Measurements from ENCODE around the gene ITPR1. TPM values are rescaled to one million over a fixed set of nuclear protein-coding genes. Genes with fewer than 3 reads are reported as not detected.

ITPR1 gene
- total and polyA plus RNA-seq, 2 of the 4 experiments (the other 2 are of a cell fraction), result 1.8 to 5.7 TPM

GRCh38 chr3:4695846-4696245 lies 202.7 kb downstream of the ITPR1 start:
- Histone ChIP-seq H3K14ac (replicated peaks; ENCODE audit: low read depth, low read length) (no peak overlapping the region), H2AK9ac (replicated peaks; ENCODE audit: low read depth, low read length, poor library complexity) (no peak overlapping the region), H4K91ac (ENCODE audit: insufficient read depth, low read depth, low read length) (no peak overlapping the region), H3K23ac (ENCODE audit: low read depth, low read length) (0 out of 2 replicates have a peak overlapping the region, but pooled peaks have one; percentile 4), H3K9ac (ENCODE audit: low read depth, low read length) (no peak overlapping the region), H4K5ac (ENCODE audit: low read depth, low read length) (no peak overlapping the region), H4K20me1 (ENCODE audit: insufficient read depth, low read length) (no peaks in the 10 kb centered on the region), H3K4ac (ENCODE audit: low read depth, low read length) (no peak overlapping the region), H2AFZ (replicated peaks; ENCODE audit: low read length, poor library complexity) (no peak overlapping the region), H2BK20ac (ENCODE audit: low read depth, low read length) (no peak overlapping the region), H3K9me3 (ENCODE audit: control insufficient read depth, insufficient read depth, low read length) (no peaks in the 10 kb centered on the region), H3K27ac (ENCODE audit: insufficient read depth, low read length) (no peak overlapping the region), H2AK5ac (ENCODE audit: low read depth, low read length) (no peak overlapping the region), H3K18ac (ENCODE audit: low read depth, low read length) (peak overlapping the region; percentile 21; the same call in 1 of the 2 replicates), H3K9me1 (ENCODE audit: insufficient read depth, low read length) (no peaks in the 10 kb centered on the region), H3K4me1 (ENCODE audit: control insufficient read depth, insufficient read depth, low read length) (peaks cover 3% of the 10 kb centered on the region), H3K4me2 (ENCODE audit: low read depth, low read length) (peak overlapping the region; percentile 39; the same call in 1 of the 2 replicates), H3K79me1 (ENCODE audit: low read depth in 1 of 2, low read length in 2 of 2) (no peaks in the 10 kb centered on the region), H2BK5ac (ENCODE audit: low read depth, low read length, poor library complexity, severe bottlenecking) (peak overlapping the region; percentile 1), H2BK120ac (ENCODE audit: low read depth, low read length) (no peak overlapping the region; the same call in 1 of the 2 replicates), H3K56ac (ENCODE audit: extremely low read depth, insufficient read depth, low read length) (no peak overlapping the region), H3K27me3 (ENCODE audit: control insufficient read depth, insufficient read depth, low read length) (no peaks in the 10 kb centered on the region), H2BK15ac (ENCODE audit: low read depth, low read length) (no peak overlapping the region), H4K8ac (ENCODE audit: low read depth in 2 of 2, low read length in 2 of 2) (no peak overlapping the region), H3K4me3 (ENCODE audit: insufficient read depth, low read depth, low read length) (no peak overlapping the region), H3K36me3 (ENCODE audit: control insufficient read depth, insufficient read depth, low read length) (no peaks in the 10 kb centered on the region)
- WGBS, 2 experiments (ENCODE audit: extremely low coverage in 2 of 2, insufficient read length in 1 of 2), result no CpG with 5 or more reads among the region's 2 CpGs
- peak; percentile 83 for ATAC-seq (ENCODE audit: low read depth)
- POLR2A ChIA-PET (ENCODE audit: unreplicated experiment), result no interaction called here
- TF ChIP-seq FOS (IDR thresholded peaks at IDR 0.05; ENCODE audit: low read depth, low read length), result no peak
- no peak for TF ChIP-seq SMC3 (IDR thresholded peaks at IDR 0.05; ENCODE audit: low read depth, low read length)
- TF ChIP-seq CEBPB (IDR thresholded peaks at IDR 0.05; ENCODE audit: low read depth, low read length), result peak; percentile 85
- no peak for TF ChIP-seq MXI1 (IDR thresholded peaks at IDR 0.05; ENCODE audit: borderline replicate concordance, low read depth, low read length)
- no peak for TF ChIP-seq USF2 (IDR thresholded peaks at IDR 0.05; ENCODE audit: low read depth, low read length)
- BruUV-seq (replicated peaks), result no TSS peak
- in situ Hi-C loops (cut with MboI; ENCODE audit: low sequenced_read_pairs) (no loop called here), intact Hi-C loops (cut with micrococcal nuclease) (no loop called here), dilution Hi-C loops (cut with HindIII; ENCODE audit: low sequenced_read_pairs, unreplicated experiment) (no loop called here)
- DNase-seq, result peak; percentile 23
- CTCF ChIA-PET, result interaction anchor here (0.5 to 1.2 kb wide), 2 partner anchors 16 to 381 kb away, joined by 5 read pairs; no protein-coding TSS in a partner anchor
